ENCODE data around the gene MAP4K2. TPM values are rescaled to one million over a fixed set of nuclear protein-coding genes. Genes with fewer than 3 reads are reported as not detected.
A peak's percentile ranks its signal among the peaks of the same experiment; 100 is the strongest.

MAP4K2 gene
- total RNA-seq, 1 experiment from 2014 or later: 24.5 TPM

DNA sequence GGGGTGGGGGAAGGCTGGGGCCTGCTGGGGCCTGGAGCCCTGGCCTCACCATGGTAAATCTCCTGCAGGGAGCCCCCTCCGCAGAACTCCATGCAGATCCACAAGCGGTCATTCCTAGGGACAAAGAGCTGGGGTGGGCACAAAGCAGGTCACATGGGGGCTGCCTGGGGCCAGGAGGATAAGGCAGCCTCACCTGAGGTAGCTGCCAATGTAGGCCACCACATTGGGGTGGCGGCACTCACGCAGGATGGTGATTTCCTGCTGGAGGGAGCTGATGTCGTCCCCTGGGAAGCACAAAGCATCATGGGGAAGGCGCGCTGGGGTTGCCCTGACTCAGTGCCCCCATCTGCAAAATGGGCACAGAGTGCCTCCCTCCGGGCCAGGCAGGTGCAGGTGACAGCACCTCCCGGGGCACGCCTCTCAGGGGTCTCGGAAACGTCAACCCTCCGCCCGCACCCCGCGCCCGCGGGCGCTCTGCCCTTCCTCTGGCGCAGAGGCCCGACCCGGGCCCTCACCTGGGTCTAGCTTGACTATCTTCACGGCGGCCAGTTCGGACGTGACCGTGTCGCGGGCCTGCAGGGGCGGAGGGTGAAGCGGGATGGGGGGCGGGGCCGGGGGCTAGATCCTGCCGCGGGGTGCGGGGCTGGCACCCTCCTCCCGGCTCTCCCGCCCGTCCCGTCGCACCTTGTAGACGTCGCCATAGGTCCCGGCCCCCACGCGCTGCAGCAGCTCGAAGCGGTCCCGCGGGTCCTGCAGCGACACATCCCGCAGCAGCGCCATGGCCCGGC, 450 bp downstream of the MAP4K2 start (continued):
- TF ChIP-seq, protein P1, sequence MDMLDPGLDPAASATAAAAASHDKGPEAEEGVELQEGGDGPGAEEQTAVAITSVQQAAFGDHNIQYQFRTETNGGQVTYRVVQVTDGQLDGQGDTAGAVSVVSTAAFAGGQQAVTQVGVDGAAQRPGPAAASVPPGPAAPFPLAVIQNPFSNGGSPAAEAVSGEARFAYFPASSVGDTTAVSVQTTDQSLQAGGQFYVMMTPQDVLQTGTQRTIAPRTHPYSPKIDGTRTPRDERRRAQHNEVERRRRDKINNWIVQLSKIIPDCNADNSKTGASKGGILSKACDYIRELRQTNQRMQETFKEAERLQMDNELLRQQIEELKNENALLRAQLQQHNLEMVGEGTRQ (CRISPR knock-in tag; IDR thresholded peaks at IDR 0.05): peak; percentile 9; the same call in 1 of the 2 replicates
- TF ChIP-seq RELA (CRISPR knock-in tag; IDR thresholded peaks at IDR 0.05; ENCODE audit: borderline replicate concordance): no peak
- no peak for TF ChIP-seq CTCF (IDR thresholded peaks at IDR 0.05)
- TF ChIP-seq GTF2I (CRISPR knock-in tag; conservative IDR thresholded peaks at IDR 0.05): peak; percentile 94
- no peak for TF ChIP-seq JUN (CRISPR knock-in tag; IDR thresholded peaks at IDR 0.05)
- TF ChIP-seq ZBTB21 (CRISPR knock-in tag; IDR thresholded peaks at IDR 0.05; ENCODE audit: borderline replicate concordance): no peak
- no peak for TF ChIP-seq ATF1 (CRISPR knock-in tag; IDR thresholded peaks at IDR 0.05)
- no peak for TF ChIP-seq NFYB (CRISPR knock-in tag; conservative IDR thresholded peaks at IDR 0.05; ENCODE audit: low read depth)
- no peak for TF ChIP-seq FOXP1 (CRISPR knock-in tag; IDR thresholded peaks at IDR 0.05; ENCODE audit: borderline replicate concordance)
- TF ChIP-seq, protein P2, sequence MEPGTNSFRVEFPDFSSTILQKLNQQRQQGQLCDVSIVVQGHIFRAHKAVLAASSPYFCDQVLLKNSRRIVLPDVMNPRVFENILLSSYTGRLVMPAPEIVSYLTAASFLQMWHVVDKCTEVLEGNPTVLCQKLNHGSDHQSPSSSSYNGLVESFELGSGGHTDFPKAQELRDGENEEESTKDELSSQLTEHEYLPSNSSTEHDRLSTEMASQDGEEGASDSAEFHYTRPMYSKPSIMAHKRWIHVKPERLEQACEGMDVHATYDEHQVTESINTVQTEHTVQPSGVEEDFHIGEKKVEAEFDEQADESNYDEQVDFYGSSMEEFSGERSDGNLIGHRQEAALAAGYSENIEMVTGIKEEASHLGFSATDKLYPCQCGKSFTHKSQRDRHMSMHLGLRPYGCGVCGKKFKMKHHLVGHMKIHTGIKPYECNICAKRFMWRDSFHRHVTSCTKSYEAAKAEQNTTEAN (CRISPR knock-in tag; IDR thresholded peaks at IDR 0.05): no peak
- TF ChIP-seq, protein P3, sequence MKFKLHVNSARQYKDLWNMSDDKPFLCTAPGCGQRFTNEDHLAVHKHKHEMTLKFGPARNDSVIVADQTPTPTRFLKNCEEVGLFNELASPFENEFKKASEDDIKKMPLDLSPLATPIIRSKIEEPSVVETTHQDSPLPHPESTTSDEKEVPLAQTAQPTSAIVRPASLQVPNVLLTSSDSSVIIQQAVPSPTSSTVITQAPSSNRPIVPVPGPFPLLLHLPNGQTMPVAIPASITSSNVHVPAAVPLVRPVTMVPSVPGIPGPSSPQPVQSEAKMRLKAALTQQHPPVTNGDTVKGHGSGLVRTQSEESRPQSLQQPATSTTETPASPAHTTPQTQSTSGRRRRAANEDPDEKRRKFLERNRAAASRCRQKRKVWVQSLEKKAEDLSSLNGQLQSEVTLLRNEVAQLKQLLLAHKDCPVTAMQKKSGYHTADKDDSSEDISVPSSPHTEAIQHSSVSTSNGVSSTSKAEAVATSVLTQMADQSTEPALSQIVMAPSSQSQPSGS (CRISPR knock-in tag; IDR thresholded peaks at IDR 0.05; ENCODE audit: borderline replicate concordance, low read depth): no peak
- TF ChIP-seq ESRRA (CRISPR knock-in tag; IDR thresholded peaks at IDR 0.05; ENCODE audit: borderline replicate concordance): no peak
- TF ChIP-seq ZNF232 (CRISPR knock-in tag; IDR thresholded peaks at IDR 0.05): no peak
- TF ChIP-seq, protein P4, sequence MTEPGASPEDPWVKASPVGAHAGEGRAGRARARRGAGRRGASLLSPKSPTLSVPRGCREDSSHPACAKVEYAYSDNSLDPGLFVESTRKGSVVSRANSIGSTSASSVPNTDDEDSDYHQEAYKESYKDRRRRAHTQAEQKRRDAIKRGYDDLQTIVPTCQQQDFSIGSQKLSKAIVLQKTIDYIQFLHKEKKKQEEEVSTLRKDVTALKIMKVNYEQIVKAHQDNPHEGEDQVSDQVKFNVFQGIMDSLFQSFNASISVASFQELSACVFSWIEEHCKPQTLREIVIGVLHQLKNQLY (CRISPR knock-in tag; IDR thresholded peaks at IDR 0.05): no peak
- TF ChIP-seq, protein P5, sequence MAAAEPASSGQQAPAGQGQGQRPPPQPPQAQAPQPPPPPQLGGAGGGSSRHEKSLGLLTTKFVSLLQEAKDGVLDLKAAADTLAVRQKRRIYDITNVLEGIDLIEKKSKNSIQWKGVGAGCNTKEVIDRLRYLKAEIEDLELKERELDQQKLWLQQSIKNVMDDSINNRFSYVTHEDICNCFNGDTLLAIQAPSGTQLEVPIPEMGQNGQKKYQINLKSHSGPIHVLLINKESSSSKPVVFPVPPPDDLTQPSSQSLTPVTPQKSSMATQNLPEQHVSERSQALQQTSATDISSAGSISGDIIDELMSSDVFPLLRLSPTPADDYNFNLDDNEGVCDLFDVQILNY (CRISPR knock-in tag; IDR thresholded peaks at IDR 0.05): no peak
- no peak for TF ChIP-seq GABPB1 (CRISPR knock-in tag; IDR thresholded peaks at IDR 0.05)

- Mint-ChIP-seq H3K27me3 (ENCODE audit: low read depth) (no peaks in the 10 kb centered on the region), H3K4me3 (peak overlapping the region; percentile 63), H3K4me1 (peaks cover 11% of the 10 kb centered on the region), H3K9me3 (no peaks in the 10 kb centered on the region), H3K36me3 (peaks cover 9% of the 10 kb centered on the region; the same call in 1 of the 2 replicates), H3K27ac (no peak overlapping the region)
- DNase-seq (ENCODE audit: low spot score) (no peak), ATAC-seq (no peak)
- ChIA-PET POLR2A (no interaction called here), CTCF (interaction anchor here (0.6 to 3.7 kb wide), 9 partner anchors 14 to 475 kb away, joined by 3 to 33 read pairs (median 13); partner anchors contain the start of genes CDC42BPG, RASGRP2 and SF1)
- no peak for TF ChIP-seq NR2C2 (CRISPR knock-in tag; IDR thresholded peaks at IDR 0.05)
- no peak for TF ChIP-seq KAT7 (CRISPR knock-in tag; IDR thresholded peaks at IDR 0.05; ENCODE audit: borderline replicate concordance)
- TF ChIP-seq ZNF281 (CRISPR knock-in tag; IDR thresholded peaks at IDR 0.05): no peak
- TF ChIP-seq, protein P6, sequence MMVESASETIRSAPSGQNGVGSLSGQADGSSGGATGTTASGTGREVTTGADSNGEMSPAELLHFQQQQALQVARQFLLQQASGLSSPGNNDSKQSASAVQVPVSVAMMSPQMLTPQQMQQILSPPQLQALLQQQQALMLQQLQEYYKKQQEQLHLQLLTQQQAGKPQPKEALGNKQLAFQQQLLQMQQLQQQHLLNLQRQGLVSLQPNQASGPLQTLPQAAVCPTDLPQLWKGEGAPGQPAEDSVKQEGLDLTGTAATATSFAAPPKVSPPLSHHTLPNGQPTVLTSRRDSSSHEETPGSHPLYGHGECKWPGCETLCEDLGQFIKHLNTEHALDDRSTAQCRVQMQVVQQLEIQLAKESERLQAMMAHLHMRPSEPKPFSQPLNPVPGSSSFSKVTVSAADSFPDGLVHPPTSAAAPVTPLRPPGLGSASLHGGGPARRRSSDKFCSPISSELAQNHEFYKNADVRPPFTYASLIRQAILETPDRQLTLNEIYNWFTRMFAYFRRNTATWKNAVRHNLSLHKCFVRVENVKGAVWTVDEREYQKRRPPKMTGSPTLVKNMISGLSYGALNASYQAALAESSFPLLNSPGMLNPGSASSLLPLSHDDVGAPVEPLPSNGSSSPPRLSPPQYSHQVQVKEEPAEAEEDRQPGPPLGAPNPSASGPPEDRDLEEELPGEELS (CRISPR knock-in tag; IDR thresholded peaks at IDR 0.05): no peak
Measured at GRCh38 chr11:64801561-64802369, 1.2 kb downstream of the MAP4K2 start.
